NB4 (cell line): Measurements from ENCODE around the gene C12orf75.

Experiments
- CTCF ChIP-seq: IDR thresholded peaks from one replicate; pipeline ENCODE4 v1.5.1; 2012; ENCODE audit warnings: low read depth, low read length
- MAX ChIP-seq: IDR thresholded peaks from 2 replicates; pipeline ENCODE4 v1.6.1; 2011; ENCODE audit warnings: low read depth, low read length
- MYC ChIP-seq: IDR thresholded peaks from 2 replicates; pipeline ENCODE4 v1.6.1; 2011; ENCODE audit warnings: low read depth, low read length
- POLR2A ChIP-seq: IDR thresholded peaks from 2 replicates; pipeline ENCODE4 v1.6.1; 2011; ENCODE audit warnings: mild to moderate bottlenecking; ENCODE audit not compliant: insufficient read length; ENCODE audit errors: extremely low read depth

GRCh38 chr12:105293187-105293586 lies 37.3 kb upstream of the C12orf75 start:
- no peak for TF ChIP-seq CTCF
- no peak for TF ChIP-seq MAX
- no peak for TF ChIP-seq POLR2A
- no peak for TF ChIP-seq MYC
